HT1080 (cell line): ENCODE measurements around the gene DGCR8. TPM values are rescaled to one million over a fixed set of nuclear protein-coding genes. Genes with fewer than 3 reads are reported as not detected.
A peak's percentile ranks its signal among the peaks of the same experiment; 100 is the strongest.

Source experiments
- DNase-seq: peaks from one replicate; pipeline ENCODE4 v3.0.0-alpha.2; 2015; ENCODE audit warnings: low read depth
- total RNA-seq: library from RNA; depleted of rRNA; stranded (reverse); fragments of >200 nt; shearing (Covaris generic); gene quantifications from 2 replicates; pipeline ENCODE4 v1.2.3, GENCODE V29; 2014

DGCR8 gene
- total RNA-seq, 1 experiment from 2014 or later = 25.9 TPM

- no peak for DNase-seq
Observed at GRCh38 chr22:20052309-20053259, 27.5 kb upstream of the DGCR8 start.

- DNase-seq = no peak
Observed at GRCh38 chr22:20053407-20054033, 26.5 kb upstream of the DGCR8 start.

- no peak for DNase-seq
Observed at GRCh38 chr22:20054034-20054427, 26.0 kb upstream of the DGCR8 start.

- DNase-seq = no peak
Observed at GRCh38 chr22:20054485-20054884, 25.6 kb upstream of the DGCR8 start.

GRCh38 chr22:20055144-20055543 lies 24.9 kb upstream of the DGCR8 start:
- no peak for DNase-seq

GRCh38 chr22:20055654-20056053 lies 24.4 kb upstream of the DGCR8 start:
- no peak for DNase-seq

- no peak for DNase-seq
Observed at GRCh38 chr22:20056161-20056560, 23.9 kb upstream of the DGCR8 start.

GRCh38 chr22:20056696-20057386 lies 23.2 kb upstream of the DGCR8 start:
- DNase-seq = no peak

- DNase-seq = no peak
Observed at GRCh38 chr22:20057596-20058268, 22.3 kb upstream of the DGCR8 start.

GRCh38 chr22:20058989-20059770 lies 20.9 kb upstream of the DGCR8 start:
- no peak for DNase-seq

GRCh38 chr22:20060700-20061480 lies 19.2 kb upstream of the DGCR8 start:
- DNase-seq = no peak

- peak; percentile 75 for DNase-seq
Observed at GRCh38 chr22:20061481-20061861, 18.6 kb upstream of the DGCR8 start.

GRCh38 chr22:20062043-20062765 lies 17.8 kb upstream of the DGCR8 start:
- DNase-seq = no peak

- DNase-seq = peak; percentile 85
Observed at GRCh38 chr22:20062766-20063083, 17.3 kb upstream of the DGCR8 start.

- no peak for DNase-seq
Observed at GRCh38 chr22:20063271-20064139, 16.5 kb upstream of the DGCR8 start.

- no peak for DNase-seq
Observed at GRCh38 chr22:20064140-20064480, 15.9 kb upstream of the DGCR8 start.

GRCh38 chr22:20064545-20065262 lies 15.3 kb upstream of the DGCR8 start:
- no peak for DNase-seq
